ENCODE results near the gene PAK5. TPM values are rescaled to one million over a fixed set of nuclear protein-coding genes. Genes with fewer than 3 reads are reported as not detected.
A peak's percentile ranks its signal among the peaks of the same experiment; 100 is the strongest.

The PAK5 gene
- total RNA-seq, 1 experiment from 2014 or later: not detected

DNA sequence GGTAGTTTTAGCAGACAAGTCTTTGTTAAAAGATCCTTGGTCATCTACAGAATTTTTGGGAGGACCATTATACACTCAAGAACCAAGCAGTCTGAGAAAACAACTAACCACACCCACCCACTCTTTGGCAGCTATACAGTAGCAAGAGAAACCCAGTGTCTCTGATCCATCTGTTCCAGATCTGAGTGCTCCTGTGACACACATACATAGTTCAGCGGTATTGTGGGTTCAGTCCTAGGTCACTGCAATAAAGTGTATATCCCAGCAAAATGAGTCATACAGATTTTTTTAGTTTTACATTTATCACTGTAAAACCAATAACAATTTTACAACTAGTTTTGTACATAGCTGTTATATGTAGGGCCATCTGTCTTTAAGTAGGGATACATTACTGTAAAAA, 47.4 kb upstream of the PAK5 start:
- Histone ChIP-seq H3K36me3 (ENCODE audit: control insufficient read depth, insufficient read depth, low read length) (no peaks in the 10 kb centered on the region), H3K27me3 (ENCODE audit: control insufficient read depth, insufficient read depth, low read length) (no peaks in the 10 kb centered on the region), H3K4me3 (ENCODE audit: low read depth in 2 of 2, low read length in 2 of 2) (no peak overlapping the region), H3K9me3 (ENCODE audit: control insufficient read depth, insufficient read depth, low read depth, low read length) (no peaks in the 10 kb centered on the region), H3K27ac (ENCODE audit: low read length) (no peak overlapping the region), H3K4me1 (ENCODE audit: control insufficient read depth, insufficient read depth, low read length) (no peaks in the 10 kb centered on the region)
- no peak for DNase-seq (ENCODE audit: low read depth, low spot score)
- BruUV-seq (replicated peaks): no TSS peak
- ChIA-PET CTCF (no interaction called here), POLR2A (no interaction called here)
- intact Hi-C loops (cut with micrococcal nuclease; ENCODE audit: unreplicated experiment) (no loop called here), in situ Hi-C loops (cut with HindIII; ENCODE audit: low pct_unique_long_range_greater_than_20kb, low sequenced_read_pairs) (no loop called here)
- TF ChIP-seq TCF7L2 (IDR thresholded peaks at IDR 0.05; ENCODE audit: low read depth, low read length) (no peak), SIN3A (IDR thresholded peaks at IDR 0.05; ENCODE audit: borderline replicate concordance, insufficient read depth, low read depth, low read length) (no peak)
- no peak for ATAC-seq

DNA sequence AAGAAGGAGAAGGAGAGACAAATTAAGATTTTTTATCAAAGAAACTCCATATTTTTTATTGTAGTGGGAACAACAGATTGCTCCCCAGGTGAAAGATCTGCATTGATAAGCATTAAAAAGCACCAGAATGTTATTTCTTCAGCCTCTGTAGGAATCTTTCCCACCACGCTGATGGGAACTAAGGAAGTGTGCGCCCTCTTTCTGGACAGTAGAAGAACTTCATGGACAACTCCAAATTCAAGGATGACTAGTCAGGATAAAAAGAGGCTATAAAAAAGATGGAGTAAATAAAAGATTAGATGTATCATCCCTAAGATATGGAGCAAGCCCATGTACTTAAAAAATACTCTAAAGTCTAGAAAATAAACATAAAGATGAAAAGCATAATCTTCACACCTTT, 45.8 kb upstream of the PAK5 start:
- CTCF ChIA-PET: interaction anchor here (1.7 kb wide), 1 partner anchor 267 kb away, joined by 6 read pairs; no protein-coding TSS in a partner anchor
- H3K36me3 ChIP-seq (ENCODE audit: control insufficient read depth, insufficient read depth, low read length): no peaks in the 10 kb centered on the region
- no peaks in the 10 kb centered on the region for H3K27me3 ChIP-seq (ENCODE audit: control insufficient read depth, insufficient read depth, low read length)
- H3K4me1 ChIP-seq (ENCODE audit: control insufficient read depth, insufficient read depth, low read length): no peaks in the 10 kb centered on the region
- no peaks in the 10 kb centered on the region for H3K9me3 ChIP-seq (ENCODE audit: control insufficient read depth, insufficient read depth, low read depth, low read length)
- POLR2A ChIA-PET: no interaction called here
- no TSS peak for BruUV-seq (replicated peaks)
- H3K4me3 ChIP-seq (ENCODE audit: low read depth in 2 of 2, low read length in 2 of 2): no peak overlapping the region
- in situ Hi-C loops (cut with HindIII; ENCODE audit: low pct_unique_long_range_greater_than_20kb, low sequenced_read_pairs) (no loop called here), intact Hi-C loops (cut with micrococcal nuclease; ENCODE audit: unreplicated experiment) (no loop called here)
- no peak overlapping the region for H3K27ac ChIP-seq (ENCODE audit: low read length)
- TF ChIP-seq TCF7L2 (IDR thresholded peaks at IDR 0.05; ENCODE audit: low read depth, low read length): no peak
- no peak for TF ChIP-seq POLR2AphosphoS5 (IDR thresholded peaks at IDR 0.05; ENCODE audit: low read depth, low read length)
- no peak for TF ChIP-seq SIN3A (IDR thresholded peaks at IDR 0.05; ENCODE audit: borderline replicate concordance, insufficient read depth, low read depth, low read length)
- TF ChIP-seq, protein P1, sequence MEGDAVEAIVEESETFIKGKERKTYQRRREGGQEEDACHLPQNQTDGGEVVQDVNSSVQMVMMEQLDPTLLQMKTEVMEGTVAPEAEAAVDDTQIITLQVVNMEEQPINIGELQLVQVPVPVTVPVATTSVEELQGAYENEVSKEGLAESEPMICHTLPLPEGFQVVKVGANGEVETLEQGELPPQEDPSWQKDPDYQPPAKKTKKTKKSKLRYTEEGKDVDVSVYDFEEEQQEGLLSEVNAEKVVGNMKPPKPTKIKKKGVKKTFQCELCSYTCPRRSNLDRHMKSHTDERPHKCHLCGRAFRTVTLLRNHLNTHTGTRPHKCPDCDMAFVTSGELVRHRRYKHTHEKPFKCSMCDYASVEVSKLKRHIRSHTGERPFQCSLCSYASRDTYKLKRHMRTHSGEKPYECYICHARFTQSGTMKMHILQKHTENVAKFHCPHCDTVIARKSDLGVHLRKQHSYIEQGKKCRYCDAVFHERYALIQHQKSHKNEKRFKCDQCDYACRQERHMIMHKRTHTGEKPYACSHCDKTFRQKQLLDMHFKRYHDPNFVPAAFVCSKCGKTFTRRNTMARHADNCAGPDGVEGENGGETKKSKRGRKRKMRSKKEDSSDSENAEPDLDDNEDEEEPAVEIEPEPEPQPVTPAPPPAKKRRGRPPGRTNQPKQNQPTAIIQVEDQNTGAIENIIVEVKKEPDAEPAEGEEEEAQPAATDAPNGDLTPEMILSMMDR (IDR thresholded peaks at IDR 0.05): no peak; the same call in 1 of the 2 replicates
- TF ChIP-seq, protein P2, sequence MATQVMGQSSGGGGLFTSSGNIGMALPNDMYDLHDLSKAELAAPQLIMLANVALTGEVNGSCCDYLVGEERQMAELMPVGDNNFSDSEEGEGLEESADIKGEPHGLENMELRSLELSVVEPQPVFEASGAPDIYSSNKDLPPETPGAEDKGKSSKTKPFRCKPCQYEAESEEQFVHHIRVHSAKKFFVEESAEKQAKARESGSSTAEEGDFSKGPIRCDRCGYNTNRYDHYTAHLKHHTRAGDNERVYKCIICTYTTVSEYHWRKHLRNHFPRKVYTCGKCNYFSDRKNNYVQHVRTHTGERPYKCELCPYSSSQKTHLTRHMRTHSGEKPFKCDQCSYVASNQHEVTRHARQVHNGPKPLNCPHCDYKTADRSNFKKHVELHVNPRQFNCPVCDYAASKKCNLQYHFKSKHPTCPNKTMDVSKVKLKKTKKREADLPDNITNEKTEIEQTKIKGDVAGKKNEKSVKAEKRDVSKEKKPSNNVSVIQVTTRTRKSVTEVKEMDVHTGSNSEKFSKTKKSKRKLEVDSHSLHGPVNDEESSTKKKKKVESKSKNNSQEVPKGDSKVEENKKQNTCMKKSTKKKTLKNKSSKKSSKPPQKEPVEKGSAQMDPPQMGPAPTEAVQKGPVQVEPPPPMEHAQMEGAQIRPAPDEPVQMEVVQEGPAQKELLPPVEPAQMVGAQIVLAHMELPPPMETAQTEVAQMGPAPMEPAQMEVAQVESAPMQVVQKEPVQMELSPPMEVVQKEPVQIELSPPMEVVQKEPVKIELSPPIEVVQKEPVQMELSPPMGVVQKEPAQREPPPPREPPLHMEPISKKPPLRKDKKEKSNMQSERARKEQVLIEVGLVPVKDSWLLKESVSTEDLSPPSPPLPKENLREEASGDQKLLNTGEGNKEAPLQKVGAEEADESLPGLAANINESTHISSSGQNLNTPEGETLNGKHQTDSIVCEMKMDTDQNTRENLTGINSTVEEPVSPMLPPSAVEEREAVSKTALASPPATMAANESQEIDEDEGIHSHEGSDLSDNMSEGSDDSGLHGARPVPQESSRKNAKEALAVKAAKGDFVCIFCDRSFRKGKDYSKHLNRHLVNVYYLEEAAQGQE (IDR thresholded peaks at IDR 0.05; ENCODE audit: insufficient read depth in 1 of 2, low read depth in 2 of 2, low read length in 1 of 2): no peak
- ATAC-seq: no peak
- no peak for DNase-seq (ENCODE audit: low read depth, low spot score)

DNA sequence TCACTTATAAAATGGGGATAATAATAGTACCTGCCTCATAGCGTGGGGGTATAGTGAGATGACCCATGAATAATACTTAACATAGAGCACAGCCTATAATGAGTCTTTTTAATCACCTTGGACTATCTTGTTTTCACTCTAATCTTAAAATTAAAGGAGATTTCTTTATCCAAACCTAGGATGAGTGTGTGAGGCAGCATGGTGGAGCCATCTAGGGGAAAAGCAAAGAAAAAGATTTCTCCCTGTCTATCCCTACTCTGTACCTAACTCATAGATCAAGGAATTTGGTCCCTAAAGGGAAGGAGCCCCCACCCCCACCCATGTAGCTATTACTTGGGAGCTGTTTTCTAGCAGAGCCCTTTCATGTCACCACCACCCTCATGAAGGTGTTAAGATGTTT, 45.2 kb upstream of the PAK5 start:
- TF ChIP-seq, protein P1 (IDR thresholded peaks at IDR 0.05): peak; percentile 41
- no peak for TF ChIP-seq POLR2AphosphoS5 (IDR thresholded peaks at IDR 0.05; ENCODE audit: low read depth, low read length)

More for the DNA sequence above, 45.2 kb upstream of the PAK5 start:
- Histone ChIP-seq H3K4me3 (ENCODE audit: low read depth in 2 of 2, low read length in 2 of 2) (no peak overlapping the region), H3K27me3 (ENCODE audit: control insufficient read depth, insufficient read depth, low read length) (no peaks in the 10 kb centered on the region), H3K27ac (ENCODE audit: low read length) (no peak overlapping the region), H3K36me3 (ENCODE audit: control insufficient read depth, insufficient read depth, low read length) (no peaks in the 10 kb centered on the region), H3K4me1 (ENCODE audit: control insufficient read depth, insufficient read depth, low read length) (no peaks in the 10 kb centered on the region), H3K9me3 (ENCODE audit: control insufficient read depth, insufficient read depth, low read depth, low read length) (no peaks in the 10 kb centered on the region)
- in situ Hi-C loops (cut with HindIII; ENCODE audit: low pct_unique_long_range_greater_than_20kb, low sequenced_read_pairs) (no loop called here), intact Hi-C loops (cut with micrococcal nuclease; ENCODE audit: unreplicated experiment) (no loop called here)
- no TSS peak for BruUV-seq (replicated peaks)
- DNase-seq (ENCODE audit: low read depth, low spot score) (no peak), ATAC-seq (no peak)
- ChIA-PET CTCF (interaction anchor here (1.7 kb wide), 1 partner anchor 266 kb away, joined by 6 read pairs; no protein-coding TSS in a partner anchor), POLR2A (no interaction called here)

Measured in Panc1 (cell line).